RPMI8226 (cell line): ENCODE measurements around the gene CWC27.

Experiments
- DNase-seq: peaks from one replicate; pipeline ENCODE4 v3.0.0-alpha.2; 2015

CWC27 gene

GRCh38 chr5:65010841-65011240 lies 242.1 kb downstream of the CWC27 start:
- no peak for DNase-seq

GRCh38 chr5:65012301-65012892 lies 243.7 kb downstream of the CWC27 start:
- DNase-seq = no peak

GRCh38 chr5:65013166-65013565 lies 244.4 kb downstream of the CWC27 start:
- no peak for DNase-seq

- no peak for DNase-seq
These were observed 246.0 kb downstream of the CWC27 start for GRCh38 chr5:65014769-65015168.

GRCh38 chr5:65015767-65016166 lies 247.0 kb downstream of the CWC27 start:
- no peak for DNase-seq

- DNase-seq = no peak
These were observed 248.9 kb downstream of the CWC27 start for GRCh38 chr5:65017636-65018035.

- no peak for DNase-seq
These were observed 250.0 kb downstream of the CWC27 start for GRCh38 chr5:65018763-65019162.

- DNase-seq = no peak
These were observed 251.8 kb downstream of the CWC27 start for GRCh38 chr5:65020492-65020891.

- DNase-seq = no peak
These were observed 252.9 kb downstream of the CWC27 start for GRCh38 chr5:65021527-65022226.

- DNase-seq = no peak
These were observed 254.2 kb downstream of the CWC27 start for GRCh38 chr5:65022932-65023331.

- no peak for DNase-seq
These were observed 256.0 kb downstream of the CWC27 start for GRCh38 chr5:65024681-65025080.

- DNase-seq = peak; percentile 15
These were observed 258.3 kb downstream of the CWC27 start for GRCh38 chr5:65026816-65027548.

GRCh38 chr5:65029178-65029577 lies 260.4 kb downstream of the CWC27 start:
- DNase-seq = no peak

- DNase-seq = no peak
These were observed 261.3 kb downstream of the CWC27 start for GRCh38 chr5:65030056-65030455.

GRCh38 chr5:65032250-65032649 lies 263.5 kb downstream of the CWC27 start:
- DNase-seq = no peak

- DNase-seq = no peak
These were observed 265.5 kb downstream of the CWC27 start for GRCh38 chr5:65034029-65034812.

GRCh38 chr5:65034813-65035209 lies 266.1 kb downstream of the CWC27 start:
- DNase-seq = no peak

- peak; percentile 70 for DNase-seq
These were observed 266.8 kb downstream of the CWC27 start for GRCh38 chr5:65035211-65036206.

GRCh38 chr5:65037831-65038815 lies 269.4 kb downstream of the CWC27 start:
- peak; percentile 33 for DNase-seq

- no peak for DNase-seq
These were observed 272.8 kb downstream of the CWC27 start for GRCh38 chr5:65041296-65042158.
